ENCODE results near the gene RCCD1. TPM values are rescaled to one million over a fixed set of nuclear protein-coding genes. Genes with fewer than 3 reads are reported as not detected.

RCCD1 gene
- total and polyA plus RNA-seq, 2 donors (not counting 1 experiment from before 2014, with no cell fraction given), result 11.0 to 20.5 TPM

DNA sequence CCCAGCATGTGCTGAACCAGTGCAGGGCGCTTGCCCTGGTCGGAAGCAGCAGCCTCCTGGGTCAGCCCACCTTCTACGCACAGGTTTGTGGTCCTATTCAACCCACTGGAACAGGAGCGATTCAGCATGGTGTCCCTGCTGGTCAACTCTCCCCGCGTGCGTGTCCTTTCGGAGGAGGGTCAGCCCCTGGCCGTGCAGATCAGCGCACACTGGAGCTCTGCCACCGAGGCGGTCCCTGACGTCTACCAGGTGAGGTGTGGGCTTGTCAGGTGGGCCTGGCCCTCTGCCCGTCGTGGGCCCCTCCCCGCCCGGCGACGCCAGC is 43.4 kb upstream of the RCCD1 start:
- Mint-ChIP-seq H3K27ac (no peak overlapping the region), H3K27me3 (no peaks in the 10 kb centered on the region), H3K4me1 (peaks cover 10% of the 10 kb centered on the region), H3K4me3 (no peak overlapping the region), H3K9me3 (ENCODE audit: insufficient read depth) (no peaks in the 10 kb centered on the region)
- H3K27me3 ChIP-seq (replicated peaks in 1 of 4; ENCODE audit: control extremely low read depth in 1 of 4, control insufficient read depth in 3 of 4, insufficient read depth in 4 of 4, low read length in 3 of 4), result no peaks in the 10 kb centered on the region
- POLR2A ChIA-PET, result no interaction called here
- no peak overlapping the region for H3K4me3 ChIP-seq (ENCODE audit: control extremely low read depth in 1 of 5, extremely low read depth in 1 of 5, insufficient read depth in 1 of 5, low read depth in 2 of 5, low read length in 4 of 5)
- H2AFZ ChIP-seq (ENCODE audit: insufficient read depth, low read depth, low read length, poor library complexity, severe bottlenecking), result no peak overlapping the region
- no peak for DNase-seq
- CTCF ChIA-PET, result no interaction called here
- H3K9me3 ChIP-seq (ENCODE audit: control extremely low read depth in 1 of 3, control insufficient read depth in 2 of 3, insufficient read depth in 1 of 3, low read length in 2 of 3), result no peaks in the 10 kb centered on the region
- no peak overlapping the region for H3K27ac ChIP-seq (ENCODE audit: low read length in 2 of 2)
- H3K4me1 ChIP-seq (ENCODE audit: control insufficient read depth in 2 of 2, insufficient read depth in 2 of 2, low read length in 2 of 2), result peaks cover 0 to 11% of the 10 kb centered on the region in 2 donors
- TF ChIP-seq EZH2 (IDR thresholded peaks at IDR 0.05; ENCODE audit: borderline replicate concordance, insufficient read depth, low read depth, low read length, poor library complexity, severe bottlenecking), result no peak
- TF ChIP-seq, protein P1, sequence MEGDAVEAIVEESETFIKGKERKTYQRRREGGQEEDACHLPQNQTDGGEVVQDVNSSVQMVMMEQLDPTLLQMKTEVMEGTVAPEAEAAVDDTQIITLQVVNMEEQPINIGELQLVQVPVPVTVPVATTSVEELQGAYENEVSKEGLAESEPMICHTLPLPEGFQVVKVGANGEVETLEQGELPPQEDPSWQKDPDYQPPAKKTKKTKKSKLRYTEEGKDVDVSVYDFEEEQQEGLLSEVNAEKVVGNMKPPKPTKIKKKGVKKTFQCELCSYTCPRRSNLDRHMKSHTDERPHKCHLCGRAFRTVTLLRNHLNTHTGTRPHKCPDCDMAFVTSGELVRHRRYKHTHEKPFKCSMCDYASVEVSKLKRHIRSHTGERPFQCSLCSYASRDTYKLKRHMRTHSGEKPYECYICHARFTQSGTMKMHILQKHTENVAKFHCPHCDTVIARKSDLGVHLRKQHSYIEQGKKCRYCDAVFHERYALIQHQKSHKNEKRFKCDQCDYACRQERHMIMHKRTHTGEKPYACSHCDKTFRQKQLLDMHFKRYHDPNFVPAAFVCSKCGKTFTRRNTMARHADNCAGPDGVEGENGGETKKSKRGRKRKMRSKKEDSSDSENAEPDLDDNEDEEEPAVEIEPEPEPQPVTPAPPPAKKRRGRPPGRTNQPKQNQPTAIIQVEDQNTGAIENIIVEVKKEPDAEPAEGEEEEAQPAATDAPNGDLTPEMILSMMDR (IDR thresholded peaks at IDR 0.05), result no peak
- WGBS (ENCODE audit: insufficient coverage), result 98% methylated on average over 11 of the region's 19 CpGs
- no peaks in the 10 kb centered on the region for H3K79me2 ChIP-seq (ENCODE audit: control insufficient read depth, insufficient read depth, low read length)
- peaks cover 6% of the 10 kb centered on the region for H4K20me1 ChIP-seq (ENCODE audit: control insufficient read depth, insufficient read depth, low read length, poor library complexity, severe bottlenecking)
- ATAC-seq (ENCODE audit: low read depth), result no peak
- intact Hi-C loops (cut with micrococcal nuclease), result no loop called here
- peaks cover 0 to 85% of the 10 kb centered on the region in 2 experiments for H3K36me3 ChIP-seq (replicated peaks in 1 of 2; ENCODE audit: control extremely low read depth in 1 of 2, control insufficient read depth in 1 of 2, extremely low read depth in 1 of 2, insufficient read depth in 2 of 2, low read length in 1 of 2)
- H3K9ac ChIP-seq (ENCODE audit: low read length), result no peak overlapping the region
- H3K4me2 ChIP-seq (replicated peaks; ENCODE audit: low read depth, low read length, poor library complexity, severe bottlenecking), result no peak overlapping the region

DNA sequence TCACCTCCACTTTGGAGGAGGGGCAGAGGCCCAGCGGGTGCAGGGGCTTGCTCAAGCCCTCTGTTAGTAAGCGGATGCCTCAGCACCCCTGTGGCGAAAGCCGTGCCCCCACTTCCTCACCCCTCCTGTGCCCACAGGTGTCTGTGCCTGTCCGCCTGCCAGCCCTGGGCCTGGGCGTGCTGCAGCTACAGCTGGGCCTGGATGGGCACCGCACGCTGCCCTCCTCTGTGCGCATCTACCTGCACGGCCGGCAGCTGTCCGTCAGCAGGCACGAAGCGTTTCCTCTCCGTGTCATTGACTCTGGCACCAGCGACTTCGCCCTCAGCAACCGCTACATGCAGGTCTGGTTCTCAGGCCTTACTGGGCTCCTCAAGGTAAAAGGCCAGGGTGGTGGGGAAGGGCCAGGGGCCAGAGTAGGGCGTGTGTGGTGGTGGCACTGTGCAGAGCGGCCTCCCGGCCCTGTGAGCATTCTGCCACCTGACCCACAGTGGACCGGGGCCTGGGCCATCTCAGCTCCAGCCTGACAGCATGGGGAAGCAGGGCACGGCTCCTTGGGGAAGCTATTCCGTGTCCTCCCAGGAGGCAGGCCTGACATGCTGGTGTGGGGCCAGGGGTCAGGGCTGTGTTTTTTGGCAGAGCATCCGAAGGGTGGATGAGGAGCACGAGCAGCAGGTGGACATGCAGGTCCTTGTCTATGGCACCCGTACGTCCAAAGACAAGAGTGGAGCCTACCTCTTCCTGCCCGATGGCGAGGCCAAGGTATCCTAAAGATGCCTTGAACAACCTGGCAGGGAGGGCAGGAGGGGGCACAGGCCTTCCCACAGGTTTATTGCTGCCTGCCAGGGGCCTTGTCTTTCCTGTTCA is 42.5 kb upstream of the RCCD1 start:
- no peaks in the 10 kb centered on the region for H3K9me3 Mint-ChIP-seq (ENCODE audit: insufficient read depth)

More for the DNA sequence above, 42.5 kb upstream of the RCCD1 start:
- intact Hi-C loops (cut with micrococcal nuclease), result no loop called here
- Histone ChIP-seq H3K79me2 (ENCODE audit: control insufficient read depth, insufficient read depth, low read length) (no peaks in the 10 kb centered on the region), H2AFZ (ENCODE audit: insufficient read depth, low read depth, low read length, poor library complexity, severe bottlenecking) (no peak overlapping the region), H3K4me2 (replicated peaks; ENCODE audit: low read depth, low read length, poor library complexity, severe bottlenecking) (no peak overlapping the region), H3K9ac (ENCODE audit: low read length) (no peak overlapping the region), H4K20me1 (ENCODE audit: control insufficient read depth, insufficient read depth, low read length, poor library complexity, severe bottlenecking) (no peaks in the 10 kb centered on the region), H3K27ac (ENCODE audit: low read length in 2 of 2) (no peak overlapping the region), H3K4me3 (ENCODE audit: control extremely low read depth in 1 of 5, extremely low read depth in 1 of 5, insufficient read depth in 1 of 5, low read depth in 2 of 5, low read length in 4 of 5) (no peak overlapping the region), H3K36me3 (replicated peaks in 1 of 2; ENCODE audit: control extremely low read depth in 1 of 2, control insufficient read depth in 1 of 2, extremely low read depth in 1 of 2, insufficient read depth in 2 of 2, low read length in 1 of 2) (peaks cover 0 to 85% of the 10 kb centered on the region in 2 experiments), H3K27me3 (replicated peaks in 1 of 4; ENCODE audit: control extremely low read depth in 1 of 4, control insufficient read depth in 3 of 4, insufficient read depth in 4 of 4, low read length in 3 of 4) (no peaks in the 10 kb centered on the region), H3K9me3 (ENCODE audit: control extremely low read depth in 1 of 3, control insufficient read depth in 2 of 3, insufficient read depth in 1 of 3, low read length in 2 of 3) (no peaks in the 10 kb centered on the region), H3K4me1 (ENCODE audit: control insufficient read depth in 2 of 2, insufficient read depth in 2 of 2, low read length in 2 of 2) (peaks cover 0 to 11% of the 10 kb centered on the region in 2 donors)
- TF ChIP-seq, protein P1 (IDR thresholded peaks at IDR 0.05), result no peak
- TF ChIP-seq EZH2 (IDR thresholded peaks at IDR 0.05; ENCODE audit: borderline replicate concordance, insufficient read depth, low read depth, low read length, poor library complexity, severe bottlenecking), result no peak
- WGBS (ENCODE audit: insufficient coverage), result 96% methylated on average over 29 of the region's 30 CpGs
- no peaks in the 10 kb centered on the region for H3K27me3 Mint-ChIP-seq
- DNase-seq (no peak), ATAC-seq (ENCODE audit: low read depth) (no peak)
- no peak overlapping the region for H3K4me3 Mint-ChIP-seq
- H3K27ac Mint-ChIP-seq, result no peak overlapping the region
- POLR2A ChIA-PET, result no interaction called here
- peaks cover 10% of the 10 kb centered on the region for H3K4me1 Mint-ChIP-seq
- CTCF ChIA-PET, result no interaction called here
